Aorta (tissue), 5 donors: ENCODE results near the gene TSPEAR. TPM values are rescaled to one million over a fixed set of nuclear protein-coding genes. Genes with fewer than 3 reads are reported as not detected.
"Not testable (repeated sequence)": the region's sequence is repeated elsewhere in the genome, so short reads cannot be mapped to it uniquely, and the experiment has no call there.

Source experiments
- ATAC-seq: fragments of 200-7000 bp; cut with Tn5 transposase; one replicate; pipeline ENCODE4 v1.9.1; 2022; ENCODE audit warnings: moderate library complexity; ENCODE audit not compliant: low FRiP score
- DNase-seq, 2 donors: peaks; one replicate each; pipeline ENCODE4 v3.0.0-alpha.2; 2020
- H3K27ac ChIP-seq, 2 donors: one replicate each; pipeline ENCODE4 v1.5.1; 2013; ENCODE audit warnings: low read length in 2 of 2, mild to moderate bottlenecking in 2 of 2, moderate library complexity in 2 of 2, control low read depth in 1 of 2, inconsistent platforms in 1 of 2, low read depth in 1 of 2
- H3K27me3 ChIP-seq, 2 donors: one replicate each; pipeline ENCODE4 v1.6.1; 2013; ENCODE audit warnings: control low read depth in 1 of 2, low read length in 1 of 2, mild to moderate bottlenecking in 1 of 2, moderate library complexity in 1 of 2; ENCODE audit not compliant: insufficient read depth in 2 of 2, control insufficient read depth in 1 of 2
- H3K36me3 ChIP-seq, 2 donors: one replicate each; pipeline ENCODE4 v1.6.1; 2013; ENCODE audit warnings: control low read depth in 1 of 2, low read length in 1 of 2, mild to moderate bottlenecking in 1 of 2; ENCODE audit not compliant: insufficient read depth in 2 of 2, control insufficient read depth in 1 of 2
- H3K4me1 ChIP-seq, 2 donors: one replicate each; pipeline ENCODE4 v1.6.1; 2013; ENCODE audit warnings: low read length in 2 of 2, control low read depth in 1 of 2, mild to moderate bottlenecking in 1 of 2, moderate library complexity in 1 of 2; ENCODE audit not compliant: insufficient read depth in 2 of 2, control insufficient read depth in 1 of 2
- H3K4me3 ChIP-seq, 2 donors: one replicate each; pipeline ENCODE4 v1.5.1; 2013; ENCODE audit warnings: low read length in 2 of 2, control low read depth in 1 of 2, mild to moderate bottlenecking in 1 of 2
- H3K9me3 ChIP-seq: one replicate; pipeline ENCODE4 v1.6.1; 2013; ENCODE audit warnings: mild to moderate bottlenecking, low read length; ENCODE audit not compliant: control insufficient read depth
- WGBS, 2 donors: extraction: QIAGEN DNeasy Blood & Tissue Kit; methylation state at CpG; one replicate each; pipeline ENCODE4 v1.1.7; 2013; 5-methylcytosine and 5-hydroxymethylcytosine counted together
- intact Hi-C, 2 donors: fragments of 100-400 bp; cut with DNase I; formaldehyde crosslinking; loops; one replicate each; pipeline versions ENCODE4 v1.14.2 to v1.15.0; 2022
- polyA plus RNA-seq, 2 donors: library from polyadenylated mRNA; stranded (reverse); fragments of 200-250 nt; gene quantifications; one replicate each; pipeline ENCODE4 v1.2.3, GENCODE V29; 2013
- total RNA-seq, 2 donors: library from RNA; stranded (reverse); fragmentation: NEBNext Ultra II Directional; extraction: Animal tissue kit (Norgen Biotek cat#: 25700); gene quantifications; one replicate each; pipeline ENCODE4 v1.2.1, GENCODE V29; 2021
- donor health status: healthy with polysubstance abuse.
- donor health status: Bipolar disorder and iron deficiency.
- donor health status: DM: no; HTN: no; CAD: no.
- donor health status: DM: no; HTN: no; CAD: no.
- donor health status: DM: yes; HTN: yes; CAD: no.

Gene TSPEAR
- total and polyA plus RNA-seq, 4 donors = not detected

DNA sequence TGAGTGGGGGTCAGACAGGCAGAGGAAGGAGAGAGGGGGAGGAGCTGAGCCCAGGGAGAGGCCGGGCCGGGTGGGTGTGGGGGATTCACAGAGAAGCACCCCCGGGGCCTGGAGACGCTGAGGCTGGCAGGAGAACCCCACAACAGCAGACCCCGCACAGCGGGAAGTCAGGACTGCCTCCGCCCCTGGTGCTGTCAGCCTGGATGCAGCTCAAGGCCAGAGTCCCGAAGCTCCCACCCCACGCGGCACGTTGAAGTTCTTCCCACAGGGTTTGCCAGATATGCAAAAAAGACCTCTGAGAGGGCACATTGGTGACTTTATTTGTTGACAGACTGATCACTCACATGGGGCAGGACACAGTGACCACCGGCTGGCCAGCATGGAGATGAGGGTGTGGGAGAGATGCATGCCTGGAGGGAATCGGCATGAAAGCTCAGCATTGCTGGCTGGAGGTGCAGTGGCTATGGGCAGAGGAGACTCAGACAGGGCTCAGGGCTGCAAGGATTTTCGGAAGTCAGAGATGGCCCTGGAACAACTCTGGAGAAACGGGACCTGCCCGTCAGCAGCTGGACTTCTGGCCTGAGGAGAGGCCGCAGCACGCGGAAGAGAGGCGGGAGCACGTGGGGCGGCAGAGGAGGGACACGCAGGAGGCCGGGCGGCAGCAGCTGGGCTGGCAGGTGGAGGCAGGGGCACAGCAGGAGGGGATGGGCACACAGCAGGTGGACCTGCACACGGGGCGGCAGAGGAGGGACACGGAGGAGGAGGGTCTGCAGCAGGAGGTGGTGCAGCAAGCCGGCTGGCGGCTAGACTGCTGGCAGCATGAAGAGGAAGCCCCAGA, 153.7 kb downstream of the TSPEAR start:
- Histone ChIP-seq H3K4me3 (no peak overlapping the region), H3K9me3 (no peaks in the 10 kb centered on the region), H3K4me1 (no peaks in the 10 kb centered on the region), H3K36me3 (no peaks in the 10 kb centered on the region), H3K27me3 (no peaks in the 10 kb centered on the region), H3K27ac (no peak overlapping the region)
- 65% methylated on average over 30 of the region's 30 CpGs for WGBS, 2 donors
- intact Hi-C loops = no loop called here
- DNase-seq (peak in 1 of 2 donors; percentile 69), ATAC-seq (no peak)

- Histone ChIP-seq H3K27ac (no peak overlapping the region), H3K27me3 (no peaks in the 10 kb centered on the region), H3K36me3 (no peaks in the 10 kb centered on the region), H3K4me3 (no peak overlapping the region), H3K9me3 (no peaks in the 10 kb centered on the region), H3K4me1 (no peaks in the 10 kb centered on the region)
- ATAC-seq (no peak), DNase-seq (no peak)
- 86% methylated on average over 9 of the region's 9 CpGs for WGBS, 2 donors
- intact Hi-C loops = no loop called here
These were observed 154.5 kb downstream of the TSPEAR start for GRCh38 chr21:44556879-44557278.

DNA sequence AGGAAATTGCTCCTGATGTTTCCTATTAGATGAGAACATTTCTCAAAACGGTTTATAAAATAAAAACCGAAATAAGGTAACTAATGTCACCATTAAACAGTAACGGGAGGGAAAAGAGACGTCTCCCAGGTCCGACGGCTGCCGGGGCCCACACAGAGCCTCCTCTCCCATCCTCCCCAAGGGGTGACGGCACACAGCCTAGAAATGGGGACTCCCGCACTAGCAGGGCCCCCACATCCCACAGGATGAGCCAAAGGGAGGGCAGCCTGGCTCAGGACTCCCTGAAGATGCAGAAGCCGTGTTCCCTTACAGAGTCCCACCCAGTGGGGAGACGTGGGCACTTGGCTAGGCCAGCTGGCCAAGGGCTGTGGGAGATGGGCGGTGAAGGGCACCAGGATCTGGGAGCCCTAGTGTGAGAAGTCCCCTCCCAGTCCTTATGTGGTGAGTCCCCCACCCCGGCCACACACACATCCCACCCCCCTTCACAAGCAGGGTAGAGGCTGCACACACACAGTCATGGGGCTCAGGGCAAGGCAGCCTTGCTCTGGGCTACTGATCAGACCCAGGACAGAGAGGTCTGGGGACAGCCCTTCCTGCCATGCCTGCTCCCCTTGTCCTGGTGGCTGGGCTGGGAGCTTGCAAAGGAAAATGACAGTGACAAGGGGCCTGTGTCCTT, 156.0 kb downstream of the TSPEAR start:
- no peak overlapping the region for H3K27ac ChIP-seq
- no peak overlapping the region for H3K4me3 ChIP-seq
- H3K9me3 ChIP-seq = no peaks in the 10 kb centered on the region
- H3K36me3 ChIP-seq = no peaks in the 10 kb centered on the region
- DNase-seq (no peak), ATAC-seq (no peak)
- H3K4me1 ChIP-seq = no peaks in the 10 kb centered on the region
- intact Hi-C loops = no loop called here
- no peaks in the 10 kb centered on the region for H3K27me3 ChIP-seq
- WGBS, 2 donors = 87 to 90% methylated on average over 13 of the region's 13 CpGs

DNA sequence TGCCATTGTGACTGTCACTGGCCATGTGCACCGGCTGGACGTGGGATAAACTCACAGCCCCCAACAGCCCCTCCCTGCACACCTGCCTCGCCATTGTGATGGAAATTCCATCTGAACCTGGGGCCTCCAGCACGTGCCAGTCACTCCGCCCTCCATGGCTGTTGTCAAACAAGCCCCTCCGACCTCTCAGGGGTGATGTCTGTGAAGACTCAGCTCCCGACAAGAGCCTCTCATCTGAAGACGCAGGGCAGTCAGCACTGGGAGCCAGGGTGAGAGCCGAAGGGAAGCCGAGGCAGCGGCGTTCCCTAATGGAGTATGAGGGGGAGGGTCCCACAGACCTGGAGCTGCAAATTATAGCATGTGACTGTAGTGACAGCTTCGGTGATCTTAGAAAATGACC, 158.7 kb downstream of the TSPEAR start:
- WGBS, 2 donors = 86 to 87% methylated on average over 13 of the region's 13 CpGs
- ATAC-seq (no peak), DNase-seq (no peak)

GRCh38 chr21:44552136-44552535, 159.2 kb downstream of the TSPEAR start:
- Histone ChIP-seq H3K27me3 (no peaks in the 10 kb centered on the region), H3K27ac (no peak overlapping the region), H3K36me3 (no peaks in the 10 kb centered on the region), H3K9me3 (no peaks in the 10 kb centered on the region), H3K4me3 (no peak overlapping the region), H3K4me1 (no peaks in the 10 kb centered on the region)
- DNase-seq = no peak
- intact Hi-C loops = no loop called here
- ATAC-seq = no peak
- 94 to 97% methylated on average over 6 of the region's 6 CpGs for WGBS, 2 donors

More for the DNA sequence above, 158.7 kb downstream of the TSPEAR start:
- Histone ChIP-seq H3K4me3 (no peak overlapping the region), H3K9me3 (no peaks in the 10 kb centered on the region), H3K4me1 (no peaks in the 10 kb centered on the region), H3K27me3 (no peaks in the 10 kb centered on the region), H3K36me3 (no peaks in the 10 kb centered on the region), H3K27ac (no peak overlapping the region)
- intact Hi-C loops = no loop called here

DNA sequence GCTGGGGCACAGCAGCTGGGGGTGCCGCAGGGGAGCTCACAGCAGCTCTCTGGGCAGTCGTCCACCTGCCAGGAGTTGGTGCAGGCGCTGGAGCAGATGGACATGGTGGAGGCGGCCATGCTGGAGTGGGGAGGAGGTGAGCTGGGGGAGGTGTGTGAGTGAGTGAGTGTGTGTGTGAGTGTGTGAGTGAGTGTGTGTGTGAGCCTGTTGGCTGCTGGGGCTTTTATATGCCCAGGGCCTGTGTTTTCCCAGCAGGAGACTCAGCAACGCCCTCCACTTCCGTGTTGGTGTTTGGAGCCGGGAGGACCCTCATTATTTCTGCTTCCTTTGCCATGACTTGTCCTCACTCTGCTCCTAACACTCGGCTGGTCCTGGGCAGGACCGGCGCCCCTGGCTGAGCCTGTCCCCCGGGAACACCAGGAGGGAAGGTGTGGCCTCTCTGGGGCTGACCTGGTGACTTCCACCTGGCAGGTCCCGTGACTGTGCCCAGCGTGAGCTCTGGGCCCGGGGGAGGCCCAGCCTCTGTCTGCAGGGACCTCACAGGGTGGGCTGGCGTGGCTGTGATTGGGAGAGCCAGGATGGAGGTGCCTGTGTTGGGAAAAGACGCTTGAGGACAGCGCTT, 159.9 kb downstream of the TSPEAR start, which contains the start of gene KRTAP10-2:
KRTAP10-2 (minus strand) TSS at position 166 of the 622 bp plus-strand sequence; CDS start at position 119, 47 bp downstream.
- Histone ChIP-seq H3K27ac (no peak within 1 kb of the TSS), H3K4me1 (no peaks in the 10 kb centered on the region), H3K4me3 (no peak within 1 kb of the TSS), H3K27me3 (no peaks in the 10 kb centered on the region), H3K9me3 (peaks cover 1% of the 10 kb centered on the region), H3K36me3 (no peaks in the 10 kb centered on the region)
- WGBS, 2 donors = 79 to 83% methylated on average over 17 of the region's 17 CpGs
- intact Hi-C loops = no loop called here
- DNase-seq (no peak), ATAC-seq (no peak)

- Histone ChIP-seq H3K27ac (no peak overlapping the region), H3K4me3 (no peak overlapping the region), H3K9me3 (peaks cover 2% of the 10 kb centered on the region), H3K36me3 (no peaks in the 10 kb centered on the region), H3K4me1 (no peaks in the 10 kb centered on the region), H3K27me3 (no peaks in the 10 kb centered on the region)
- WGBS, 2 donors = 25 to 29% methylated on average over 10 of the region's 10 CpGs
- intact Hi-C loops = no loop called here
- ATAC-seq (no peak), DNase-seq (no peak)
These were observed 160.6 kb downstream of the TSPEAR start for GRCh38 chr21:44550807-44551206.

GRCh38 chr21:44550285-44550684, 161.1 kb downstream of the TSPEAR start:
- WGBS, 2 donors = 74 to 82% methylated on average over 17 of the region's 17 CpGs
- ATAC-seq = peak; percentile 50
- H3K4me3 ChIP-seq, H3K27me3 ChIP-seq, H3K9me3 ChIP-seq, H3K36me3 ChIP-seq, intact Hi-C loops, H3K4me1 ChIP-seq, H3K27ac ChIP-seq: not testable (repeated sequence)
- peak; percentile 43 to 74 for DNase-seq
